HG03342 (cell line): ENCODE data around the gene UNCX.

Experiments used
- ATAC-seq: cut with Tn5 transposase; IDR thresholded peaks from one replicate; pipeline ENCODE4 v1.9.1; 2021; ENCODE audit warnings: mild to moderate bottlenecking, moderate library complexity; ENCODE audit not compliant: unreplicated experiment

UNCX gene

GRCh38 chr7:1242606-1243289, 10.1 kb downstream of the UNCX start:
- ATAC-seq, result no peak

GRCh38 chr7:1243290-1243963, 10.8 kb downstream of the UNCX start:
- no peak for ATAC-seq

- no peak for ATAC-seq
These were observed 11.3 kb downstream of the UNCX start for GRCh38 chr7:1243964-1244416.

- ATAC-seq, result no peak
These were observed 12.2 kb downstream of the UNCX start for GRCh38 chr7:1244700-1245523.

- ATAC-seq, result no peak
These were observed 12.9 kb downstream of the UNCX start for GRCh38 chr7:1245524-1246050.

- no peak for ATAC-seq
These were observed 13.6 kb downstream of the UNCX start for GRCh38 chr7:1246160-1246870.

GRCh38 chr7:1246871-1247526, 14.3 kb downstream of the UNCX start:
- ATAC-seq, result no peak

GRCh38 chr7:1247527-1248041, 14.9 kb downstream of the UNCX start:
- no peak for ATAC-seq

GRCh38 chr7:1248143-1248915, 15.7 kb downstream of the UNCX start:
- no peak for ATAC-seq

GRCh38 chr7:1248916-1249581, 16.4 kb downstream of the UNCX start:
- no peak for ATAC-seq

- no peak for ATAC-seq
These were observed 17.1 kb downstream of the UNCX start for GRCh38 chr7:1249731-1250130.

GRCh38 chr7:1250901-1251300, 18.2 kb downstream of the UNCX start:
- no peak for ATAC-seq

- ATAC-seq, result no peak
These were observed 19.3 kb downstream of the UNCX start for GRCh38 chr7:1251796-1252539.

- ATAC-seq, result no peak
These were observed 19.9 kb downstream of the UNCX start for GRCh38 chr7:1252540-1253090.

GRCh38 chr7:1253681-1254181, 21.1 kb downstream of the UNCX start:
- ATAC-seq, result no peak

- ATAC-seq, result no peak
These were observed 21.8 kb downstream of the UNCX start for GRCh38 chr7:1254281-1255079.
